Stimulated activated CD8-positive, alpha-beta memory T cell treated with anti-CD3 and anti-CD28 coated beads, Interleukin-7, amount 100 ng/mL, for 24 hours (primary cell): ENCODE data around the gene SPINDOC.
"Not testable (repeated sequence)": the region's sequence is repeated elsewhere in the genome, so short reads cannot be mapped to it uniquely, and the experiment has no call there.

Source experiments
- DNase-seq: peaks from one replicate; pipeline ENCODE4 v3.0.0-alpha.2; 2020; ENCODE audit warnings: low read depth

SPINDOC gene, protein sequence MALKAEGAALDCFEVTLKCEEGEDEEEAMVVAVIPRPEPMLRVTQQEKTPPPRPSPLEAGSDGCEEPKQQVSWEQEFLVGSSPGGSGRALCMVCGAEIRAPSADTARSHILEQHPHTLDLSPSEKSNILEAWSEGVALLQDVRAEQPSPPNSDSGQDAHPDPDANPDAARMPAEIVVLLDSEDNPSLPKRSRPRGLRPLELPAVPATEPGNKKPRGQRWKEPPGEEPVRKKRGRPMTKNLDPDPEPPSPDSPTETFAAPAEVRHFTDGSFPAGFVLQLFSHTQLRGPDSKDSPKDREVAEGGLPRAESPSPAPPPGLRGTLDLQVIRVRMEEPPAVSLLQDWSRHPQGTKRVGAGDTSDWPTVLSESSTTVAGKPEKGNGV

DNA sequence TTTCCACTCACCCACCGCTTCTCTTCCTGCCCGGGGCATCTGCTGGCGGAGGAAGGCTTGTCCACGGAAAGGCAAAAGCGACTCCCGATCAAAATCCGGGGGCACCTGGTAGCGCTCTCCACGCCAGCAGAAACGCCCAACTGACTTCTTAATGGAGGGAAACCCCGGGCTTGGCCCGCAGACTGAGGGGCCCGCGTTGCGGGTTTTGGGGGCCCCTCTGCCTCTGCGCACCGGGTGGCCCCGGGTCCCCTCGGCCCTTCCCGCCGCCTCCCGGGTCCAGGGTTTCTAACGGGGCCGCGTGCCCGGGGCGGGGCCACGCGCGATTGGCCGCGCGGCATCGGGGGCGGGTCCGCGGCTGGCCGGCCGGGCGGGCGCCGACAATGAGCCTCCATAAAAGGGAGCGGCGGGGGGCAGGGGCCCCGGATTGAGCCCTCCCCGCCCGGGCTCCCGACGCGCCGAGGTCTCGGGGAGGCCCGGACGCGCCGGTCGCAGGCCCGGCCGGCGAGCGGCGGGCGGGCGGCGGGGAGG, at the start of gene SPINDOC:
TSS of gene SPINDOC (plus strand) at position 422 of the 528 bp plus-strand sequence. CDS start 231 bp downstream, outside the sequence.
- peak; percentile 43 for DNase-seq

DNA sequence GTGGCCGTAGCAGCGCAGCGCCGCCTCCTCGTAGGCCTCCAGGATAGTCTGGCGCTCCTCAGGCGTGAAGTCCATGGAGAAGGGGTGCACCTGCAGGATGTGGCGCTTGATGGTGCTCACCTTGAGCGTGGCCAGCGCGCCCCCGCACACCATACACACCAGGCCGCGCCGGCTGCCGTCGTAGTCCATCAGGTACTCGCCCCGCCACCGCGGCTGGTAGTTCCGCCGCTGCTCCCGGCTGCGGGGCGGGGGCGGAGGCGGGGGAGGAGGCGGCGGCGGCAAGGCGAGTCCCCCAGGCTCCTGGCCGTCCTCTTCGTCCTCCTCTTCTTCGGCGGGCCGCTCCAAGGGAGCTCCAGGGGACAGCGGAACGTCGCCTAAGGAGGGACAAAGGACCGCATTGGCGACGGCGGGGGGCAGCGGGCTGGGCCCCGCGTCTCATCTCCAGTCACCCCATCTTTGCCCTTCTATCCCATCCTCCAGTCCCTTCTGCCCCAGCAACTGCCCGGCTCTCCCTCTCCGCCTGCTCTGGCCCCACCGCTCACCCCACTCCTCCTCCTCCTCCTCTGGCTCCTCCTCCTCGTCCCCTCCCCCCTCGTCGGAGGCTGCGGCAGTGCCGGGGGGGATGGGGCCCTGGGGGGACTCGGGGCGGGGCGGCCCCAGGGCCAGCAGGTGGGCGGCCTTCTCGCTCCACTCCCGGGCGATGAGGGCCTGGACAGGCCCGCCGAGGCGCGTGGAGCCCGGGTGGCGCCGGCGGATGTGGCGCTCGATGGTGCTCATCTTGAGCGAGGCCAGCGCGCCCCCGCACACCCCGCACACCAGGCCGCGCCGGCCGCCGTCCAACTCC, 49.5 kb upstream of the SPINDOC start:
- no peak for DNase-seq

DNA sequence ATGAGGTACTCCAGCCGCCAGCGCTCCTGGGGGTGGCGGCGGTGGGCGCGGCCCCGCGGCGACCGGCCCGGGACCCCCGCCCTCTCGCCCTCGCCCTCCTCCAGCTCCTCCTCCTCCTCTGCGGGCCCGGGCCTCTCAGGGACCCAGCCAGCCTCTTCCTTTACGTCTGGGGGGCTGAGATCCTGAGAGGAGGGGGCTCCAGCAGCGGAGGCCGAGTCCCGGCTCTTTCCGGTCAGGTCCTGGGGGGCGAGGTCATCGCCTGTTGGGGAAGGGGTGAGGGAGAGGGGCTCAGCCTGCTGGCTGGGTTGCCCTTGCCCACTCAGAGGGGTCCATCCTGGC, 48.9 kb upstream of the SPINDOC start:
- no peak for DNase-seq

DNA sequence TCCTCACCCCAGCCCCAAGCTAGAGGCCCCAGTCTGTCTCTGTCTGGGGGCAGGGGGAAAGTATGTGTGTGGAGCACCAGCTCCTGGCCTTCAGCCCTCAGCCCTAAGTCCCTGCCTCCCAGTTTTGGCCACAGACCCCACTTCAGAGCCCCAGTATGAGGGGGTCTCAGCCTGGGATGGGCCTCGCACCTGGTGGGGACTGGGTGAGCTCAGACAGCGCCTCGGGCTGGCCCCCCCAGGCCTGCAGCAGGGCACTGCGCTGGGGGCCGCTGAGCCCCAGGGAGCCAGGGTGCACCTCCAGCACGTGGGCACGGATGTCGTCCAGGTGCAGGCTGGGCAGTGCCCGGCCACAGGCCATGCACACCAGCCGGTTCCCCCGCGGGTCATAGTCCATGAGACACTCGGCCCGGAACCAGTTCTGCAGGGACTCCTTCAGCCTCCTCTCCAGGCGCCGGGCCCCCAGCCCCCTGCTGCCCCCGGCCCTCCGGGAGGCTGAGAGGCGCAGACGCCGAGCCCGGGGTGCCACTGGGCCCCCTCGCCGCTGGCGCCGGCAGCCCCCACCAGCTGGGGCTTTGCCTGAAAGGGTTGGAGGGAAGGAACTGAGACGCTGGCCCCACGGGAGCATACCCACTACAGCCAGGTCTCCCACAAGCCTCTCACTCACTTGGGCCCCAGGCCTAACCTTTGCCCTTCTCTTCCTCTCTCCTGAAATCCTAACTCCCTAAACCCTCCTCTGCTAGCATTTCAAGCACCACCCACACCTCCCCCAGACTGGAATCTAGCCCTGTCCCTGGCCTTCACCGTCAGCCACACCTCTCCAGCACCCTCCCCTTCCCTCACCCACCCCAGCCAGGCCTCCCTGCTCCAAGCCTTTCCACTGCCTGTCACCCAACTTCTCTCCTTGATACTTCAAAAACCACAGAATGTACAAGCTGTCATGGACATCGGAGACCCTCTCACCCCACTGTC, 48.3 kb upstream of the SPINDOC start:
- DNase-seq = no peak

DNA sequence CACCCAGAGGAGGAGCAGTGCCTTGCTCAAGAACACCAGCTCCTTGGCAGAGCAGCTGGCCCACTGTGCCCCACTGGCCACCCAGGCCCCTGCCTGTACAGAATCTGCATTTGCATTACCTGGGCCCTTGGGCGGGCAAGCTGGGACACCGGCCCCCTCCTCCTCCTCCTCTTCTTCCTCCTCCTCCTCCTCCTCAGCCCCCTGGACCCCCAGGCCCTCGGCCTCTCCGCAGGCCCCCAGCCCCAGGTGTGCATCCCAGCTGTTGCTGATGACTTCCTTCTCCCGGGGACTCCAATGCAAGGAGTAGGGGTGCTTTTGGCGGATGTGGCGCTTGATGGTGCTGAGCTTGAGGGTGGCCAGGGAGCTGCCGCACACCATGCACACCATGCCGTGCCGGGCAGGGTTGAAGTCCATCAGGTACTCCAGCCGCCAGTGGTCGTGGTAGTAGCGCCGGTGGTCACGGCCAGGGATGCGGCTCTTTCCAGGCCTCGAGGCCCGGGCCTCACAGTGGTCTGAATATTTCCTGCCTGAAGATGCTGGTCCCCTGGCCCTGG, 47.5 kb upstream of the SPINDOC start:
- DNase-seq = no peak

DNA sequence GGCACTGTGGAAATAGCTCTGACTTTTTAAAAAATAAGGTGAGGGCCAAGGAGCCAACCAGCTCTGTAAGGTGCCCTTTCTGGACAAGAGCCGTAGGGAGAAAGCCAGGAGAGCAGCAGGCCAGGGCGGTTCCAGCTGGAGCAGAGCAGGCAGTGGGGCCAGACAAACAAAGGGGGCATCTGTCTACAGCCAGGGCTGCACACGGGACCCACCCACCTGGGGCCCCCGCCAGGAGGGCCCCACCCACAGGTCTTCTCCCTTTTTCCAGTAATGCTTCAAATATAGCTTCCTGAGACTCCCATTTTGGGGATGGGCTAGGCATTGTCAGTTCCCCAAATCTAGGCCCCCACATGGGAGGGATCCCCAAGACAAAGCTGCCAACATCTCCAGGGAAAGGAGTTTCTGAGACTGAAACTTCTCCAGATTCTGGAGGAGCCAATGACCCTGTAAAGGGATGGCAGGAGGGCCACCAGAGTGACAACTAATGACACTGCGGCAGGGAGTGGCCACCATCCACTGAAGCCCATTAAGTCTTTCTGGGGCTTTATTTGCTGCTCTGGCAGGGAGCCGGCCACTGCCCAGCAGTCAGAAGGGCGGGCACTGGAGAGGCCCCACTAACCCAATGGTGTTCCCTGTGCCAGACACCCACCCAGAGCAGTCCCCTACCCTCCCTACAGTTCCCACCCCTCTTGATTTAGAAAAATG, 46.6 kb upstream of the SPINDOC start:
- DNase-seq = no peak

DNA sequence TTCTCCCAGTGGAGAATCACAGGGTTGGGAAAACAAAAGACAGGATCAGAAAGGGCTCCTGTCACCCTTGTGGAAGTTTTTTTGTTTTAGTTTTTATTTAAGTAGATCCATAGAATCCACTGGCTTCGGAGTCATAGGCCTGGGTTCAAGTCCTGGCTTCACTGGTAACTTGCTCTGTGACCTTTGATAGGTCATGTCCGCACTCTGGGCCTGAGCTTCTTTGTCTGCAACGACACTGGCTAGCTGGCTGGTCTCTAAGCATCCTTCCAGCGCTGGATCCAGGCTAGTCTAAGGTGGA, 46.0 kb upstream of the SPINDOC start:
- DNase-seq = no peak

DNA sequence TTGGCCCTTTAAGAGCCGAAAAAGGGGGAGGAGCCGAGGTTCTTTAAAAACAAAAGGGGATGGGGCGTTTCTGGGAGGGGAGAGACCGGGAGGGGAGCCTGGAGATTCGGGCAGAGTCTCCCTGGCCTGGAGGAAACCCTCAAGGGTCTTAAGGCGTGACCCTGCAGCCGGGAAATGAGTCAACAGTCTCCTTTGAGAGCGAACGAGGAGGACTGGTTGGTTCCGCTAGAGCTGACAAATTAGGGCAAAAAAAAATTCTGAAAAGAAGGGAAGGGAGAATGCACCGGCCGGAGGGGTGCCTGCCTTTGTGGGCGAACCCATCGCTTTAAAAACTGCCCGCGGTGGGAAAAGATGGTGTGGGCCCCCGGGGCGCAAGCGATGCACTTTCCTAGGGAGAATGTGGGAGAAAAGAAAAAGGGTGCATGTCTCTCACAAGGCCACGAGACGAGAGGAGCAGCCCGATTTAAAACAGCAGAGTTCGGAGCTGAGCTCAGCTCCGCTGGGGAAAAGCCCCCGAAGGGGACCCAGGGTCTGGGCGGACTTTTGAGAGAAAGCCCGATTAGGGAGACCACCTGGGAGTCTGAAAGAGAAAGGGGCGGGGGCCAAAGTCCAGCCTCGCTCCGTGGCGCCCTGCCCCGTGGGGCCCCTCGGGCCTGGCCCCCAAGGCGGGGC, 45.6 kb upstream of the SPINDOC start:
- DNase-seq = no peak

DNA sequence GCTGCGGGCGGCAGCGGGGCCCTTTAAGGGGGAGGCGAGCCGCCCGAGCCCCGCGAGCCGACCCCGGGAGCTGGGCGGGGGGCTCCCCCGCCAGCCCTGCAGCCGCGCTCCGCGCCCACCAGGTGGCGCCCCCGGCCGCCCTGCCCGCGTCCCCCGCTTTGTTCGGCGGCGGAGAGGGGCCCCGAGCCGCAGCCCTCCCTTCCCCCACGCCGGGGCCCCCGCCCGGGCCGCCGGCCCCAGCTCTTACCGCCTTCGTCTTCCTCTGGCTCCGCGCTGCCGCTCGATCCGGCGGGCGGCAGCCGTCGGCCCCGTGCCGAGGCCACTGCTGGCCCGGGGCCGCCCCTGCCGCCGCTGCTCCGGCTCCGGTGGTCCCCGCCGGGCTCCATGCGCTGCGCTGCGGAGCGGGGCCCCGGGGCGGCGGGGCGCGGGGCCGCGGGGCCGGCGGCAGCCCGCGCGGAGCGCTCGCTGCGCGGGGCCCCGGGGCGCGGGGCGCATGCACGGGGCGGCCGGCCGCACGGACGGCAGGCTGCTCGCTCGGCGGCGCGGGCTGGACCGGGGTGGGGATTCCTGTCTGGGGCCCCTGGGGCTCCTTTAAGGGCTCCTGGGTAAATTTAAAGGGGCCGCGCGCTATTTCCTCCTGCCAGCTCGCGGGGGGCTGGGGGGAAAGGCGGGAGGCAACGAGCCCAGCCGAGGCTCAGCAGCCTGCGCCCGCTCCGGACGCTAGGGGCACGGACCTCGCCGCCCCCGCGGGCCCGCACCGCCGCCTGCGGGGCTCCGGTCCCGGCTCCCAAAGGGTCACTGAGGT, 44.8 kb upstream of the SPINDOC start, which contains the start of gene ZFTA:
TSS of gene ZFTA (minus strand) at position 539 of the 805 bp plus-strand sequence. CDS start at position 386, 153 bp downstream.
- peak; percentile 27 for DNase-seq

DNA sequence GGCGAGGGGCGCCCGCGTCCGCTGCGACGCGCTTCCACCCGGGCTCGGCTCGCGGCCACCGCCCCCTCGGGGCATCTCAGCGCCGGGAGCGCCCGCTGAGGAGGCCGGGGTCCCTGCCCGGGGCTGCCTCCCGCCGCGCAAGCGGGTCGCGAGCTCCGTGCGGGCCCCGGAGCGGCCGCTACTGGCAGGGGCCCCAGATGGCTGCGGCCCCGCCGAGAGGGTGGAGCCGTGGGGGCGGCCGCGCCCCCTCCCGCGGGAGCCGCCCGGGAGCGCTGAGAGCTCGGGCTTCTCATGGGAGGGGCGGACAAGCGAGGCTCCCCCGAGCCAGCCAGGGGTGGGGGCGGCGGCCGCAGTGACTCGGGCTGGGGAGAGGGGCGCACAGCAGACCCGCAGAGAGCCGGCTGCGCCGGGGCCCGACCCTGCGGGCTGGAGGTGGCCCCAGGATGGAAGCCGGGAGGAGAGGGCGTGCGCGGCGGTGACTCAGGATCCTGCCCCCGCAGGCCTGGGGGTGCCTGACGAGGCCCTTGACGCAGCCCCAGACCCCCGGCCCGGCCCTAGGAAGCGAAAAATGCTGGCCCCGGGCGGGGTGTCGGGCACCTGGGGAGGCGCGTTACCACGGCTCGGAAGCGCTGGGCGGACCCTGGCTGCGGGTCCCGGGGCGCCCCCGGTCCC, 44.1 kb upstream of the SPINDOC start:
- DNase-seq = no peak

DNA sequence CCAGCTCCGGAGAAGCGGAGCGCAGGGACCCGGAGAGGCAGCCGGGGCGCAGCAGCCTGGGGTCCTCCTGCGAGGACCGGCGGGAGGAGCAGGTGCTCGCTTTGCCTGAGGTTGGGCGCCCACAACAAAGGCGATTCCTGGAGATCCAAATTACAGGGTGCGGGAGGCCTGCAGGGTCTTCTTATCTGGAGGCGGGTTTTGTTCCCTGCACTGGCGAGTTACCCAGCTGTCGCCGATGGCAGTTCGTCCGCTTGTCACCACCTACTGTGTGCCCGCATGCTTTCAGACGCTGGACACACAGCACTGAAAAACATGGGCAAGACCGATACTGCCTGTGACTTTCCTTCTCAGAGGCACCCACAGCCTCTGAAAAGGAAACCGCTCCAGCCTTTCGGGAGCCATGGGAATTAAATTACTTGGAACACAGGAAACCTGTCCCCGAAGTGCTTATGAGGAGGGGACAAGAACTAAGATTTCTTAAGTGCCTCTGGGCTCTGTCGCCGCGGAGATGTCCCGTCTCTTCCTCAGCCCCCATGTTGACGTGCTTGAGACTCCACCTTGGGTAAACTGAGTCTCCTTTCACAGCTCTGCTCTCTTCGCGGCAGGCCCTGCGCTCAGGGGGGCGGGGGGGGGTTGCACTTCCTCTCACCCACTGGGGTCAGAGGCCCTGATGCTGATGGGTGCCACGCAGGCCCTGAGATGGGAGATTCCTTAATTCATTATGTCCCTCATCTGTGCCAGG, 43.4 kb upstream of the SPINDOC start:
- DNase-seq = no peak

DNA sequence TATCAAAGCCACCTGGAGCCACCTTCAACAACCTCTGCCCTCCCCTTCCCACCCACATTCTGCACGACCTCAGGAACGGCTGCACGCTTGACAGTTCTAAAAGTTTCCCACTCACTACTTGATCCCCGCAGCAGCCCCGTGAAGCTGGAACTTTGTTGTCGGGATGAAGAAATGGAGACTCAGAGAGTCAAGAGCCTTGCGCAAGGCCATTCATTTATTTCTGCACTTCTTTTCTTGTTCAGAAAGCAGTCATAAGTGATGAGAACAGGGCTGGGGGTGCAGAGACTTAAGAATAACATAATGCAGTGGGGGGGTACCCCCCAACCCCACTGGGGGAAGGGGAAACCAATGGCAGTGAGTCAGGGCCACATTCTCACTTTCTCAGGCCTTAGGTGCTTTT, 42.5 kb upstream of the SPINDOC start:
- DNase-seq = no peak

DNA sequence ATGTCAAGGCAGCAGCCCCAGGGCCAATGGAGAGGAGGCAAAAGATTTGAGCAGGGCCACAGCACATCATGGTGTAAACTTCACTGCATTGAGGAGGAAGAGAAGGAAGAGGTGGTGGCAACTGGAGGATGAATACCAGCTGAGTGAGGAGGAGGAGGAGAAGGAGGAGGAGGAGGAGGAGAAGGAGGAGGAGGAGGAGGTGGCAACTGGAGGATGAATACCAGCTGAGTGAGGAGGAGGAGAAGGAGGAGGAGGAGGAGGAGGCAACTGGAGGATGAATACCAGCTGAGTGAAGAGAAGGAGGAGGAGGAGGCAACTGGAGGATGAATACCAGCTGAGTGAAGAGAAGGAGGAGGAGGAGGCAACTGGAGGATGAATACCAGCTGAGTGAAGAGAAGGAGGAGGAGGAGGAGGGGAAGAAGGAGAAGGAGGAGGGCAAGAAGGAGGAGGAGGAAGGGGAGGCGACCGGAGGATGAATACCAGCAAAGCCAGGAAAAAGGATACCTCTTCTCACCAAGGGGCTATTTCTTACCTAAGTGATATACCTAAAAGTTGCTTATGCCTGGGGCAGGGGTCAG, 41.4 kb upstream of the SPINDOC start:
- DNase-seq = not testable (repeated sequence)

DNA sequence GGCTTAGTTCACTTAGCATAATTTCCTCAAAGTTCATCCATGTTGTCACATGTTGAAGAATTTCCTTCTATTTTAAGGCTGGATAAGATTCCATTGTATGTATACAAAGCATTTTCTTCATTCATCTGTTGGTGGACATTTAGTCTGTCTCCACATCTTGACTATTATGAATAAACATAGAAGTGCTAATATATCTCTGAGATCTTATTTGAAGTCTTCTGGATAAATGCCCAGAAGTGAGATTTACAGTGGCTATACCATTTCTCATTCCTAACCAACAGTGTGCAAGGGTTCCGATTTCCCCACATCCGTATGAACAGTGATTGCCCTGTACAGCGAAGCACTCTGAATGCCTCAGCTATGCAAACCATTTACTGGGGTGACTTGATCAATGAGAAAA, 38.1 kb upstream of the SPINDOC start:
- no peak for DNase-seq

DNA sequence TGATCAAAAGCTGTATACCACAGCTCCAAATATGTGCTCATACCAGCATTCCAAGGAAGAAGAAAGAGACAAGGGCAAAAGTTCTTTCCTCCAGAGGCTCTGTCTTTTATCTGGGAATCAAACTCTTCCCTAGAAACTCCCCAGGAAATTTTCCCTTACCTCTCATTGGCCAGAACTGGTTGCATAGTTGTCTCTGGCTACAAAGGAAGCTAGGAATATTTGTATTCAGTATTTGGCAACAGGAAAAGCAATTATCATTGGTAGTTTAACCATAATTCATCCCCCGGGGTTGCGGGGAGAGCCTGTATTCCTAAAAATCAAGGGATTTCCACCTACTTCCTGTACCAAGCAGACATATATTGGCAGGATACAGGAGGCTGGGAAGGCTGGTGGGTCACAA, 34.2 kb upstream of the SPINDOC start:
- no peak for DNase-seq

DNA sequence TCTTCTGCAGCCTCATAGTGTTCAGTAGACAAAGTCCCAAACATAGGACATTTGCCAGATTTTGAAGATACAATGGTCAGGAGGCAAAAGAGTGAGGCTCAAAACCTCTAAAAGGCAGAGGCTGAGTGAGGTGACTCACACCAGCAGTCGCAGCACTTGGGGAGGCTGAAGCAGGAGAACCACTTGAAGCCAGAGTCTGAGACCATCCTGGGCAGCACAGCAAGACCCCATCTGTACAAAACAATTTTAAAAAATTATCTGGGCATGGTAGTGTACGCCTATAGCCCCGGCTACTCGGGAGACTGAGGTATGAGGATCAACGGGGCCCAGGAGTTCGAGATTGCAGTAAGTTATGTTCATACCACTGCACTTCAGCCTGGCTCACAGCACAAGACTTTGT, 30.5 kb upstream of the SPINDOC start:
- DNase-seq = no peak

DNA sequence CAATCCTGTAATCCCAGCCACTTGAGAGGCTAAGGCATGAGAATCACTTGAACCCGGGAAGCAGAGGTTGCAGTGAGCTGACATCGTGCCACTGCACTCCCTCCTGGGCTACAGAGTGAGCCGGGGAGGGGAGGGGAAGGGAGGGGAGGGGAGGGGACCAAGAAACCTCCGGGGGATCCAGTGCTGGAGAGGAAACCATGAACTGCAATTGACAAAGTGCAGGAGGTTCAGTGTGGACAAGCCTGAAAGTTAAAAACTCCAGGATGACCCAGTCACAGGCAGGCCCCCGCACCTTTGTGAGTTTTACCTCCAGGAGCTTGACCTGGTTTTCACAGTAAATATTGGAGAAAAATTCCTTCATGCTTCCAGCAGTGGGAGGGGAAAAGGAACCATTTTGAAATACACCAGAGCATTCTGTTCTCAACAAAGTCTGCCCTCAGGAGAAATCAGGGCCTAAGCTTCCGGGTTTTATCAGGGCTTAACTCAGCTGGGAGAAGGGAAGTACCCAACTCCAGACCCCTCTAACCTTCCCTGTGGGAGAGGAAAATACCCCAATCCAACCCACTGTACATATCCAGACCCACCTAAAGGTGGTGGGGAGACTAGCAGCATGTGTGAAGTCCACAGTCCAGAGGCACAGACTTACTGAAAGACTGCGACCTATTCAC, 29.2 kb upstream of the SPINDOC start:
- no peak for DNase-seq
